Kasumi-1 (cell line): ENCODE measurements around the gene MEIS2.
"Not testable (repeated sequence)": the region's sequence is repeated elsewhere in the genome, so short reads cannot be mapped to it uniquely, and the experiment has no call there.

ENCODE experiments used
- DNase-seq, 2 experiments: peaks; one replicate each; lab custom pipeline; 2025; lab: John Stamatoyannopoulos, UW

The MEIS2 gene

DNA sequence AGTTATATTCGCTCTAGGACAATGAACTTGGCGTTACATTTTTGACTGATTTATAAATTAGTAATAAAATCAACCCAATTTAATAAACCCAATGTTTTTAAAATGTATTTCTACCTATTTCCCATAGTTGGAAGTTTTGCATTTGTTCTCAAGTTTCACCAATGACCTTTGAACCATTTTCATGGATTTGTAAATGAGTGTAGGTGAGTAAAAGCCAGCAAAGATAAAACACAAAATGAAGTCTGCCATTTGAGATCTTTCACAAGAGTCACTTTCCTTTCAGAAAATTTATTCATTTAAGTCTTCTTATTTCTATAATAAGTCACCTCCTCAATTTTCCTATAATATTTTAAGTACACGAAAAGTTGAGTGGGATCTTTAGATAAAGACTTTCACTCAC is 92.1 kb downstream of the MEIS2 start:
- DNase-seq = no peak

DNA sequence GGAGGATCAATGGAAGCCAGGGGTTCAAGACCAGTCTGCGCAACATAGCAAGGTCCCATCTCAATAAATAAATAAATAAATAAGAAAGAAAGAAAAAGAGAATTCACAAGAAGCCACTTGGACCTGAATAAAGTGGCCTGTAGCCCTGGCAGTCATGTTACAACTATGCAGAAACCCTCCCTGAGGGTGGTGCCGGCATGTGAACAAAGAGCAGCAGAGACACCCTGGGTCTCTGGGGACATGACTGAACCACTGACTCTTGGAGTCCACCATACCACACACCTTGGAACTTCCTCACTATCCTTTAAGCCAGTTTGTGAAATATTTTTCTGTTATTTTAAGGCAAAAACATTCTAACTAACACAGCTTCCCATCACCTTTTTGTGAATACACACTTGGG is 93.0 kb downstream of the MEIS2 start:
- DNase-seq = no peak

DNA sequence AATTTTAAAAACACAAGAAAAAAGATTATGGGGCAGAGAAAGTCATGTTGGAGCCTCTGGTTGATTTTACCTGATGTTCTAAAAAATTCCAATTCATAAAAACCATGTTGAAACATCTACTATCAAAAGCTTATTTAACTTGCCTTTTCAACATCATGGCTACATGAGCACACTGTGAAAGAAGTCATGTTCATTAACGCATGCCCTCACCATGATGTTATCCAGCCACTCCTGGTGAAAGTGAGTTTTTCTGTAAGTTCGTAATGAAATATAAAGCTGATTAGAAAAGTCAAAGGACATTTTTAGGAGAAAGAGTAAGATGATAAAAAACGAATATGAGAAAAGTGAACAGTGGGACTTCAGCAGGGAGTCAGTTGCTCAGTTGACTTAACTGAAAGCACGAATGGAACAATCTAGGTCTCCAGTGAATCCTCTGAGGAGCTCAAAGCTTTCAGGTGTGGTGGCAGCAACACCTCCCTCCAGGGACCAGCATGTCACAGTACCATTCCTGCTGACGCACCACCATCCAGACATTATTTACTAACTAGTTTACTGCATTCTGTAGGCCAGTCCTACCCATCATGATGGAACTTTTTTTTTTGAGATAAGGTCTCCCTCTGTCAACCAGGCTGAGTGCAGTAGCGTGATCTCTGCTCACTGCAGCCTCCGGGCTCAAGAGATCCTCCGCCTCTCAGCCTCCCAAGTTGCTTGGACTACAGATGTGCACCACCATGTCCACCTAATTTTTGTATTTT is 95.2 kb downstream of the MEIS2 start:
- no peak for DNase-seq

DNA sequence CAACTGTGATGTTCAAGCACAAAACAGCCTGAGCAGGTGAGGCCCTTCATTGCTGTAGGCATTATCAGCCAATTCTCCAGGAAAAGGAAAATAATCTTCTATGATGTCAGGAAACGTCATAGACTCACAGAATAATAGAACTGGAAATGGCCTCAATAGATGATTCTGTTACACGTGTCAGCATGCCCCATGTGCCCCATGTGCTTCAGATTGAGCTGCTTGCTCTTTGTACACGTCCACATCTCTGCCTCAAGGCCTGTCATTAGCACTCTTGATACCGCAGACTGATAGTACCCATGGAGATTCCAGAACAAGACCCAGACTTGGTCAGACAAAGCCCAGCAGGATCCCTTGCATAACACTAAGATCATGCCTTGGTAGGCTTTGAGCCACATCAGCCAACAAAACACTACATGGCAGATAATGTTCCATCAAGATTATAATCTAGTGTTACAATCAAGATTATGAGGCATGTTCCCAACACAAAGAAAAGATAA is 95.9 kb downstream of the MEIS2 start:
- no peak for DNase-seq

DNA sequence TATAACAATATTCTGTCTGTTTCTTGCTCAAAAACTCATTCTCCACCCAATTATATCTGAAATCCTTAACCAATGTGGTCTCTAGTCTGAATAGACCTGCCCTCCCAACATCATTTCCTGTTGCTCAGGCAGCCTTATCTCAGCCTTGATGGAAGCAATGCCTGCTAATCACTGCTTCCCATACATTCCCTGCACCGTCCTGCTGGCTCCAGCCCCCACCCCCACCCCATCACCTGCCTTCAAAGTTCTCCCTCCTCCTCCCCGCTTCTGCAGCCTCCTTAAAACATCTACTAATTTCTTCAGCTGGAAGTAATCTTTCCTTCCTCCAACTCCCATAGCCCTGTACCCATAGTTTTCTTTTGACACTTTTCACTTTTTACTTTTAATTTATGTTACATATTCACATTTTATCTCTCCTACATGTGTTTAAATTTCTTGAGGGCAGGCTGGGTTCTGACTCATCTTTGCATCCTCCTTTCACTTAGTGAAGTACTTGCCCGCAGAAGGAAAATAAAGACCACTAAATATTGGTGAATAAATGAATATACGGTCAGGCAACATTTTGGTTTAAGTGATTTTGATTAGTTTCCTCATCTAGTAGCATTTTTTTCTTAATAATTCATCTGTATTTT is 98.2 kb downstream of the MEIS2 start:
- DNase-seq = no peak

DNA sequence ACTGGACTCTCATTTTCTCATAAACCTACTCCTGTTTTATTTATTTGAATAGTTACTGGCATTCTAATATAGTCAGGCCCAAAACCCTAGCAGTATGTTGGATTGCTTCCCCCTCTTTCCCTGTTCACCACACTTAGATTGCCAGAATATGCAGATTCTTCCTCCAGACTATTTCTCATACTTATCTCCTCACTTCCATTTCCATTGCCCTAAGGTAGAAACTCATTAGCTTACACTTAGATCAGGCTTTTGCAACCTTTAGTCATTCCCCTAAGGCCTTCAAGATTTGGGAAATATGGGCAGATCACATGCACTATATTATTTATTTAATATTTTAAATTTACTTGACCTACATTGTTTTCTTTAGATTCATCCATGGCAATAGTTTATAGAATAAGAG is 98.9 kb downstream of the MEIS2 start:
- no peak for DNase-seq

DNA sequence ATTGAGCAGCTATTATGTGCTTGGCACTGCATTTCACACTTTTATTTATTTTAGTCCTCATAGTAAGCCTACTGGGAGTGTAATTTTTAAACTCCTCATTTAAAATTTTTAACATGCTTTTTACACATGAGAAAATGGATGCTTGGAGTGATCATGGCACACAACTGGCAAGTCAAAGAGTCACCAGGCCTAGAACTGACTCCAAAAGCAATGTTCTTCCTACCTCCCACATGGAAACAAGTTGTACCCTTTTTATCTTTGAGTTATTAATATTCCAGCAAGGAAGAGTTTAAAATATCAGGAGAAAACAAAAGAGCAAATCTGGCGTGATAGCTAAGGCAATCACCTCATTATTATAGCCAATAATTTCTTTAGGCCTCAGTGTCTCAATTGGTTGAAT is 100.6 kb downstream of the MEIS2 start:
- DNase-seq = no peak

DNA sequence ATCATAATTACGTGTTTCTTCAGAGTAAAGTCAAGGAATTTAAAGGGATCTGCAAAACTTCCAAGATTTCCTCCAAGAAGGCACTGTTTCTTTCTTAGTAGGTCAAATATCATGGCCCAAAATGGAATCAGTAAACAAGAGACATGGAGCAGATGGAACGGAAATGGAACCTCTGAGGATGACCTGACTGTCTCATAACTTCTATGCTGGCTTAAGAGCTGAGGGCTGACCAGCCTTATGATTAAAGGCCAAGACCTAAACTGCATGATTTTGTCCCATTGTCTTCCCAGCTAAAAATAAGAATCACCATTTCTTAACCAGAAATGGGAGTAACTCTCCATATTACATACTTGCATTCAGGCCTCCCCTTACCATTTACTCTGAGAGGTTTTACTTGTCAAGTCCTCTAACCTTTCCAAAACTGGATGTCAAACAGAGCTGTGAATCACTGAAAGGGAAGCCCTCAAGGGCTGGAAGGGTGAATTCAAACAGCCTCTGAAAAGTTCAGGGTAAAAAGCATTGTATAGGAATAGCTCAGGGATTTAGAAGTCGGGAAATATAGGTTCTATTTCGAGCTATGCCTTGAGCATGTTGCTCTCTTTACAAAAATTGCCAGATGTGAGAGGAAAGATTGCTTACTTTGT is 103.7 kb downstream of the MEIS2 start:
- DNase-seq = no peak

DNA sequence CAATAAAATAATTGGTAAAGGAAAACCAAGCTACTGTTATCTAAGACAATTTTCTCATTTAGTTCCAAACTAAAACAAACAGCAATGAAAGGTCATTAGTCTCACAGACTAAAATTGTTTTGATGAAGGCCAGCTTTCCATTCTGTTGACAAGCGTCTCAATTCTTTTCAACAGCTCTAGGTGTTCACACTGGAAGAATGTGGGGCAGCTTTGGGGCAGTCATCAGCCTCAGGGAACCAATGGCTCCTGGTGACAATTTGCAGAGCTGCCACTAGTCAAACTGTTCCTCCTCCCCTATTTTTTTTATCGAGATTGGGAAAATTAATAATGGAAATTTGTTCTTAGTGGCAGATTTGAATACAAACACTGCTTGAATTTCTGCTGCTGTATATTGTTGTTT is 104.2 kb downstream of the MEIS2 start:
- DNase-seq = no peak

DNA sequence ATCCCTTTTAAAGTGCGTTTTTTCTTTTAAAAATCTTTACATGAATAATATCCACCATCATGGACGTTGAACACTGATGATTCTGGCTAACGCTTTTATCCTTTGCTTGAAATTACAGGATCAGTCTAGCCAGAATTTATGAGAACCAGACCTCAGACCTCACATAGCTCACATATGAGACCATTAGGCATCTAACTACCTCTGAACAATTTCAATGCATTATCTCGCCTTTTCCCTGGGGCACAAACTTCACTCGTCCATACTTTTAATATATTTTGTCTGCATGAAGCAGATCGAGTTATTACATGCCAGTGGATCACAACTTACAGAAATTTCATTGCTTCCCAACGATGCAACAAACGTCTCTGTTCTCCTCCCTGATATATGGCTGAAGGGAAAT is 105.6 kb downstream of the MEIS2 start:
- DNase-seq = no peak

DNA sequence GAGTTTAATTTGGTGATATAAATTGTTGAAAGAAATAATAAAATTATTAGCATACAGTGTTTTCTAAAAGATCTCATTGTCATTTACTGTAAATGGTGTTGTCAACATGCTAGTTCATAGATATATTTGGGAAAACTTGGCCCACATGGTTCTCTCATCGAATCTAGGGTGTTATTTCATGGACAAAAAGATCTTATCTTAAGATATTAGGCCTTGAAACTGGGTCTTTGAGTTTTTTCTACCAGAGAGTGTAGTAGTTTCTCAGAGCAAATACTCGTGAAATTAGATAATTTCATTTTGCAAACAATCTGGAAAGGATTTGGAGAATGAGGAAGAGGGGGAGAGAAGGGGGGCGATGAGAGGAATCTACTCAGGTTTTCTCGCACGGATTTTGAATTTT is 107.9 kb downstream of the MEIS2 start:
- DNase-seq = no peak

DNA sequence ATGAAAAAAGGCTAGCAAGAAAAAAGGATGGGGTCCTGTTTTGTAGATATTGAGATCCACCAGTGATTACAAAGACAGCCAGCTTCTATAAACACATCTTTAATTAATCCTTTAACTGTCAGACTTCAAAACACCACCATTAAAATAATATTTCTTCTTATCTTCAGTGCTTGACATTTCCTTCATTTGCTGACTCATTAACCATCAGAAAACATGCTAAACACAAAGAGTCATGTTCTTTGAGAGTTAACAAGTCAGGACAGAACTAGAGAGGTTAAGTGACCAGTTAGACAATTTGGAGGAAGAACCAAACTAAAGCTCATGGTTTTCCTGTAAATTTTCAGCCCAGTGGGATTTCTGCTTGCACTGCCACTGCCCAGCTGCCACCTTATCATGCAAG is 111.4 kb downstream of the MEIS2 start:
- no peak for DNase-seq

DNA sequence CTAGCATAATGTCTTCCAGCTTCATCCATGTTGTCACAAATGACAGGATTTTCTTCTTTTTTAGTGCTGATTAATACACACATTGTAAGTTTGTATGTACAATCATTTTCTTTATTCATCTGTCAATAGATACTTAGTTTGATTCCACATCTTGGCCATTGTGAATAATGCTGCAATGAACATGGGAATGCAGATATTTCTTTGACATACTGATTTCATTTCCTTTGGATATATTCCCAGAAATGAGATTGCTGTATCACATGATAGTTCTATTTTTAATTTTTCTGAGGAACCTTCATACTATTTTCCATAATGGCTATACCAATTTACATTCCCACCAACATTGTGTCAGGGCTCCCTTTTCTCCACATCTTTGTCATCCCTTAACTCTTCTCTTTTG is 117.9 kb downstream of the MEIS2 start:
- no peak for DNase-seq

DNA sequence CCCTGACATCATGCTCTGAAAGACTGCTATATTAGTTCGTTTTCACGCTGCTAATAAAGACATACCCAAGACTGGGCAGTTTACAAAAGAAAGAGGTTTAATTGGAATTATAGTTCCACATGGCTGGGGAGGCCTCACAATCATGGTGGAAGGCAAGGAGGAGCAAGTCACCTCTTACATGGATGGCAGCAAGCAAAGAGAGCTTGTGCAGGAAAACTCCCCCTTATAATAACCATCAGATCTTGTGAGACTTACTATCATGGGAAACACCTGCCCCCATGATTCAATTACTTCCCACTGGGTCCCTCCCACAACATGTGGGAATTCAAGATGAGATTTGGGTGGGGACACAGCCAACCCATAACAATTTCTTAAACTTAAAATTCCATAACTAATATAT is 120.1 kb downstream of the MEIS2 start:
- not testable (repeated sequence) for DNase-seq

DNA sequence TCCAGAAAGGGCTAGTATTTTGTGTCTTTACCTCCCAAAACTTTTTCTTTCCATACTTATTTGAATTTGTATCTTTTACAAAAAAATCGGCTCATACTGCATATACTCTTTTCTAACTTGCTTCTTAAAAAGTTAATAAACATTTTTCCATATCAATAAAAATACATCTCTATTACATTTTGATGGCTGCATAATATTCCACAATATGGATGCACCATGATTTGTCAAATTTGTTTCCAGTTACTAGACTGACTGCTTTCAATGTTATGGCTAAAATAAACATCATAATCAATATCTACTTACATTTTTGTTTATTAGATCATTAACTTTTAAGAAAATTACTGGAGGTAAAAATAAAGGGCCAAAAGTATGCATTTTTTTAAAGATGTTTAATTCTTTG is 121.7 kb downstream of the MEIS2 start:
- DNase-seq = no peak

DNA sequence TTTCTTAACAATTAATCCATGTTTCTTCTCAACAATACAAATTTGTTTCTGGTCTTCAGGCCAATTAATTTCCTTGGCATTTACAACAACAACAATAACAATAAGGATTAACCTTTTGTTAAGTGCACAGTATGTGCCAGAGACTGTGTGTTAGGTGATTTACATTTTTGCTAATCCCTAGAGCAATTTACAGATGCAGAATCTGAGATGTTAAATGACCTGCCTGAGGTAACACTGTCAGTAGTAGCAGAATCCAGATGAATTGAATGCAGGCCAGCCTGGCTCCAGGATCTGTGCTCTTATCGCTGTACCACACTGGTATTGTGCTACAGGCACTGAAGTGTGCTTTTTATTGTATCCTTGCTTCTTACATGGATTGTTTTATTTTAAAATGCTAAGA is 122.2 kb downstream of the MEIS2 start:
- no peak for DNase-seq

DNA sequence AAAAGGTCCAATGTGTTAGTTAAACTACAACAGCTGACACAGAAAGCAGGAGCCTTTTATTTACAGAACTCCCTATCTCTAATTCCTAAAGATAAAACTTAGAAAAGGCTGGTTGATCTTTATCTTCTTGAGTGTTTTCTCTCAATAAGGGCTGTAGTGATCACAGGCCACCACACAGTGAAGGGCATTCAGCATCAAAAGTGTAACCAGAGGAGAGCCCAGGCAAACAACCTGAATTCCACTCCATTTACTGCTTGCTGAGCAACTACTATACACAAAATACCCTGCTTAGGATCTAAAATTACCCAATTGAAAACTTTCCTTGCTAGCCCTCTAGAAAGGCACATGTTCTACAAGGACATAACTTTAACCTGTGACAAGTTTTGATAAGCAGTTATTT is 122.7 kb downstream of the MEIS2 start:
- no peak for DNase-seq

DNA sequence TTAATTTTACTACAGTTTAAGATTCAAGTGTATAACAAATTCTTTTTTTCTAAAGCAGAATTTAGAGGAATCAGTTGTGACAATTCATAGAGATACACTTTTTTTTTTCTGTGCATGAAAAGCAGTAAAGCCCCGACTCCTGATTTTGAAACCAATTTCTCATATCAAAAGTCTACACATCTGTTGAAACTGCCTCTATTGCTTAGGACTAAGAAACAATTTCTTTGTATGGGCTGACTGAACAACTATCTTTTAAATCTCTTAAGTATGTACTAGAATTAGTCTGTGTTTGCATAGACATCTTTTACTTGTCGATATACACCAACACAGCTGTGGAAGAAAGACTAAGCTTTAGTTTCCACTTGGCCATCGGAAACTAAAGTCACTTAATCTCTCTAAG is 127.6 kb downstream of the MEIS2 start:
- no peak for DNase-seq

DNA sequence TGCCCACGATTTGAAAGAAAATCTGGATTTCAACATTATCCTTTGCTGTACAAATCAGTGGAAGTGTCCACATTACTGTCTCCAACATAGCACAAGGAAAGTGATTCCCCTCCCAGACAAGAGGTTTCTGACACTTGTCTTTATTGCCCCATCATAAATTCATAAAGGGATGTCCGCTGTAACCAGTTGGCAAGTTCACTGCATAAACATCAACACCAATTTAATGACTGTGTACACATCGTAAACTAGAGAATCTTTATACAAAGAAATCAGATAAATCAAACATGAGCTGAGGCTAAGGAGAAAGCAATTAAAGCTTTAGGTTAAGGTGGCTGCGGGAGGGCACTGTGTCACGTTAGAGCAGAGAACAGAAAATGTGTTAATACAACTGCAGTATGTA is 129.8 kb downstream of the MEIS2 start:
- no peak for DNase-seq

DNA sequence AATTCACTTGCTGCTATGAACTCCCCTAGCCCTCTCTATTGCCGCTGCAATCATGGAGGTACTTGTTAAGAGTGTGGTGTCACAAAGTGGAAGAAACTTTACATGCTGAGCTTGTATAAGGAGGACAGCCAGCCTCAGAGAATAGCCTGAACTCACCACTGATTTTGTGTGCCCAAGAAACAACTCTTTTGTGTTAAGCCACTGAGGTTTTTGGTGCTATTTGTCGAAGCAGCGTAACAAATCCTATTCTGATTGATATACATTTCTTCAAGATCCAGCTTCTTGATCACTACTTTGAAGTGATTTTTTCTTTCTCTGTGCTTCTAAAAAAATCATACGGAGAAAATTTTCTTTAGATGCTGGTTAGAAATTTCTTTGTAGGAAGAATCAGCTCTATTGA is 132.4 kb downstream of the MEIS2 start:
- DNase-seq = no peak

DNA sequence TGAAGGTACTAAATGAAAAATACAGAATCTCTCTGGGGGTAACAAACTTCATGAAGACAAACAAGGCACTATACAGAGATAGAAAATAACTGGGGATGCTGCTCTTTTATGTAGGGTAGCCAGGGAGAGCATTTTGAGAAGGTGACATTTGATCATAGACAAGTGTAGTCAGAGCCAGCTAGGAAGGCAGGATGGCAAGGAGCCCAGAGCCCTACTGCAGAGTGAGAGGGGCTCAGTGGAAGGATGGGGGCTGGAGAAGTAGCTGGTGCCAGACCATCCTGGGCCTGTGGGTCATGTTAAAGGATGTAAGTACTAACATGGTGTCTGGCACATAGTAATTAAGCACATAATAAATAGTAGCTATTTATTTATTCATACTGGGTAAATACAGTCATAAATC is 133.6 kb downstream of the MEIS2 start:
- no peak for DNase-seq

DNA sequence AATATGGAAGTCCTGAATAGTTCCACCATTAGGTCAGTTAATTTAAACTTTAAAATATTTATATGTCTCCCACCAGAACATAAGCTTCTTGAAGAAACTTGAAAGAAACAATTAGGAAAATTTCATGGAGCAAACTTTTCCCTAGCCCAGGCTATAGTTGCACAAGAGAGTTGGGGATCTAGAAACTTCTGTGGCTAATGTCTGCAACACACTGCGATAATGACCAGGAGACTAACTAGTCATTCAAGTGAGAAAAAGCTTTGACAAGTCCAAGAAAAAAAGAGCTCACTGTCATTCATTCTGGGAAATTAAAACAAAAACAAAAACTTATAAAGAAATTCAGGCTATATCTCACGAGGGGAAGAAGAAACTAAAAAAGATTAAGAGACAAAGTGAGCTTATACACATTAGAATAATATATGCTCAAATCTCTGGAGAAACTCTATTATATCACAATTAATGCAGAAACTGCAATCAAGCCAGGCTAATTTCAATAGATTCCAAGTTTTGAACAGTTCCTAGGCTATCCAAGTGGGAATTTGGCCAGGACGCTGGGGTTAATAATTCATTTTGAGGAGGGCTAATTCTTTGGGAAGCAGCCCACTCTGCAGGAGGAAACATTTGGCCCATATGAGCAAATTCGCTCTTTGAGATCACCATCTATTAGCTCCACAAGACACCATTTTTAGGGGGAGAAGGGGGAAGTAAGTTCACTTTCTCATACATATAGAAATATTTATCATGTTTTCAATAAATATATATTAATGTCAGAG is 134.6 kb downstream of the MEIS2 start:
- no peak for DNase-seq

DNA sequence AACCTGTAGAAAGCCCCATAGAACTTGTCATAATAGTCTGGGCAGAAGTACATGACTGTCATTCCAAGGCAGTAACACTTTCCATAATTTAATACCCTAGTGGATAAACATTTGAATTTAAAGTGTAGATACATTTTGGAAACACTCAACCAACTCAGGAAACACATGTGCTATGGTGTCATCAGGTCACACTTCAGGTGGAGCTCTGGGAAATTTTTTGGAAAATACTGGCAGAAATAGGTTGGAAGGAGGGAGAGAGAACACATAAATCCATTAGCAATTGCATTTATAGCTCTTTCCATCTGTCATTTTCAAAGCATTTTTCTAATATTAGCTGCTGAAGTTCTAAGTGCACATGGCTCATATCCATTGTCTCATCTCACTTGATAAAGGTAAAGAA is 135.7 kb downstream of the MEIS2 start:
- DNase-seq = no peak
